Measurements from ENCODE around the gene TNFRSF25.

GRCh38 chr1:6468729-6469461 is 2.9 kb upstream of the TNFRSF25 start:
- TF ChIP-seq, protein P1, sequence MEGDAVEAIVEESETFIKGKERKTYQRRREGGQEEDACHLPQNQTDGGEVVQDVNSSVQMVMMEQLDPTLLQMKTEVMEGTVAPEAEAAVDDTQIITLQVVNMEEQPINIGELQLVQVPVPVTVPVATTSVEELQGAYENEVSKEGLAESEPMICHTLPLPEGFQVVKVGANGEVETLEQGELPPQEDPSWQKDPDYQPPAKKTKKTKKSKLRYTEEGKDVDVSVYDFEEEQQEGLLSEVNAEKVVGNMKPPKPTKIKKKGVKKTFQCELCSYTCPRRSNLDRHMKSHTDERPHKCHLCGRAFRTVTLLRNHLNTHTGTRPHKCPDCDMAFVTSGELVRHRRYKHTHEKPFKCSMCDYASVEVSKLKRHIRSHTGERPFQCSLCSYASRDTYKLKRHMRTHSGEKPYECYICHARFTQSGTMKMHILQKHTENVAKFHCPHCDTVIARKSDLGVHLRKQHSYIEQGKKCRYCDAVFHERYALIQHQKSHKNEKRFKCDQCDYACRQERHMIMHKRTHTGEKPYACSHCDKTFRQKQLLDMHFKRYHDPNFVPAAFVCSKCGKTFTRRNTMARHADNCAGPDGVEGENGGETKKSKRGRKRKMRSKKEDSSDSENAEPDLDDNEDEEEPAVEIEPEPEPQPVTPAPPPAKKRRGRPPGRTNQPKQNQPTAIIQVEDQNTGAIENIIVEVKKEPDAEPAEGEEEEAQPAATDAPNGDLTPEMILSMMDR (IDR thresholded peaks at IDR 0.05 in 4 of 5, conservative IDR thresholded peaks at IDR 0.05 in 1 of 5), result no peak
- TF ChIP-seq POLR2A (IDR thresholded peaks at IDR 0.05), result no peak

Measured in gastrocnemius medialis (tissue), 4 donors.